ENCODE results near the gene ASB13.

Gene ASB13

GRCh38 chr10:5656737-5657579, 9.4 kb downstream of the ASB13 start:
- no peak overlapping the region for H3K27ac ChIP-seq (ENCODE audit: low read length)
- peaks cover 23% of the 10 kb centered on the region for H3K4me1 ChIP-seq (ENCODE audit: low read length)
- no peak overlapping the region for H2AFZ ChIP-seq (ENCODE audit: low read length)
- no peak overlapping the region for H3K4me3 ChIP-seq (ENCODE audit: low read length)
- no peaks in the 10 kb centered on the region for H3K27me3 ChIP-seq (replicated peaks; ENCODE audit: insufficient read depth, low read length)
- H3K9ac ChIP-seq (ENCODE audit: low read length) = no peak overlapping the region
- H3F3A ChIP-seq (ENCODE audit: insufficient read depth, low read length) = peaks cover 12% of the 10 kb centered on the region
- no peak overlapping the region for H3K4me2 ChIP-seq (ENCODE audit: low read depth, low read length)
- no peaks in the 10 kb centered on the region for H3K79me2 ChIP-seq (ENCODE audit: low read length)
- no peaks in the 10 kb centered on the region for H3K9me2 ChIP-seq (replicated peaks; ENCODE audit: insufficient read depth, low read length)
- TF ChIP-seq EZH2 (optimal IDR thresholded peaks at IDR 0.05; ENCODE audit: low read depth, low read length) (no peak), CTCF (IDR thresholded peaks at IDR 0.05; ENCODE audit: low read length) (no peak), EZH2phosphoT487 (IDR thresholded peaks at IDR 0.05; ENCODE audit: low read length) (no peak)
- peak; percentile 35 for DNase-seq
- no peaks in the 10 kb centered on the region for H4K20me1 ChIP-seq (ENCODE audit: insufficient read depth, low read length)
- H3K9me3 ChIP-seq (replicated peaks; ENCODE audit: insufficient read depth, low read length) = no peaks in the 10 kb centered on the region
- no peaks in the 10 kb centered on the region for H3K36me3 ChIP-seq (replicated peaks; ENCODE audit: insufficient read depth, low read length)

- Histone ChIP-seq H3K9ac (ENCODE audit: low read length) (peak overlapping the region; percentile 37; the same call in 1 of the 2 replicates), H3K27ac (ENCODE audit: low read length) (peak overlapping the region; percentile 80), H3K79me2 (ENCODE audit: low read length) (no peaks in the 10 kb centered on the region), H3F3A (ENCODE audit: insufficient read depth, low read length) (peaks cover 12% of the 10 kb centered on the region), H4K20me1 (ENCODE audit: insufficient read depth, low read length) (no peaks in the 10 kb centered on the region), H3K4me2 (ENCODE audit: low read depth, low read length) (peak overlapping the region; percentile 61), H3K9me3 (replicated peaks; ENCODE audit: insufficient read depth, low read length) (no peaks in the 10 kb centered on the region), H3K27me3 (replicated peaks; ENCODE audit: insufficient read depth, low read length) (no peaks in the 10 kb centered on the region), H3K36me3 (replicated peaks; ENCODE audit: insufficient read depth, low read length) (no peaks in the 10 kb centered on the region), H3K4me1 (ENCODE audit: low read length) (peaks cover 23% of the 10 kb centered on the region), H2AFZ (ENCODE audit: low read length) (peak overlapping the region; percentile 61), H3K4me3 (ENCODE audit: low read length) (peak overlapping the region; percentile 36), H3K9me2 (replicated peaks; ENCODE audit: insufficient read depth, low read length) (no peaks in the 10 kb centered on the region)
- DNase-seq = peak; percentile 91
- TF ChIP-seq CTCF (IDR thresholded peaks at IDR 0.05; ENCODE audit: low read length) = no peak
- TF ChIP-seq EZH2phosphoT487 (IDR thresholded peaks at IDR 0.05; ENCODE audit: low read length) = no peak
- TF ChIP-seq EZH2 (optimal IDR thresholded peaks at IDR 0.05; ENCODE audit: low read depth, low read length) = no peak
Observed at GRCh38 chr10:5655121-5655520, 11.3 kb downstream of the ASB13 start.

GRCh38 chr10:5654218-5654755, 12.1 kb downstream of the ASB13 start:
- Histone ChIP-seq H4K20me1 (ENCODE audit: insufficient read depth, low read length) (no peaks in the 10 kb centered on the region), H3K4me3 (ENCODE audit: low read length) (no peak overlapping the region), H2AFZ (ENCODE audit: low read length) (peak overlapping the region; percentile 27; the same call in 1 of the 2 replicates), H3K27ac (ENCODE audit: low read length) (peak overlapping the region; percentile 80; the same call in 1 of the 2 replicates), H3K27me3 (replicated peaks; ENCODE audit: insufficient read depth, low read length) (no peaks in the 10 kb centered on the region), H3K9me2 (replicated peaks; ENCODE audit: insufficient read depth, low read length) (no peaks in the 10 kb centered on the region), H3K9ac (ENCODE audit: low read length) (no peak overlapping the region; the same call in 1 of the 2 replicates), H3K9me3 (replicated peaks; ENCODE audit: insufficient read depth, low read length) (no peaks in the 10 kb centered on the region), H3F3A (ENCODE audit: insufficient read depth, low read length) (peaks cover 12% of the 10 kb centered on the region), H3K4me2 (ENCODE audit: low read depth, low read length) (peak overlapping the region; percentile 16; the same call in 1 of the 2 replicates), H3K4me1 (ENCODE audit: low read length) (peaks cover 23% of the 10 kb centered on the region), H3K79me2 (ENCODE audit: low read length) (no peaks in the 10 kb centered on the region), H3K36me3 (replicated peaks; ENCODE audit: insufficient read depth, low read length) (no peaks in the 10 kb centered on the region)
- DNase-seq = peak; percentile 25
- TF ChIP-seq CTCF (IDR thresholded peaks at IDR 0.05; ENCODE audit: low read length) (no peak), EZH2phosphoT487 (IDR thresholded peaks at IDR 0.05; ENCODE audit: low read length) (no peak), EZH2 (optimal IDR thresholded peaks at IDR 0.05; ENCODE audit: low read depth, low read length) (no peak)
